Left ventricle myocardium inferior (tissue), 1 donor: ENCODE measurements around the gene HNRNPUL2. TPM values are rescaled to one million over a fixed set of nuclear protein-coding genes. Genes with fewer than 3 reads are reported as not detected.
"Not testable (repeated sequence)": the region's sequence is repeated elsewhere in the genome, so short reads cannot be mapped to it uniquely, and the experiment has no call there.

Source experiments
- DNase-seq: peaks from one replicate; pipeline ENCODE4 v3.0.0-alpha.2; 2020
- H3K27ac ChIP-seq: fragments of 200-600 bp; replicated peaks from 2 replicates; pipeline ENCODE4 v1.8.0; 2021
- H3K27me3 ChIP-seq: fragments of 200-600 bp; 2 replicates; pipeline ENCODE4 v1.8.0; 2021; ENCODE audit warnings: low read depth
- H3K36me3 ChIP-seq: fragments of 200-600 bp; 2 replicates; pipeline ENCODE4 v1.8.0; 2021
- H3K4me1 ChIP-seq: fragments of 200-600 bp; 2 replicates; pipeline ENCODE4 v1.8.0; 2021
- H3K4me3 ChIP-seq: fragments of 200-600 bp; 2 replicates; pipeline ENCODE4 v1.8.0; 2021; ENCODE audit warnings: mild to moderate bottlenecking, moderate library complexity
- H3K9me3 ChIP-seq: fragments of 200-600 bp; replicated peaks from 2 replicates; pipeline ENCODE4 v1.8.0; 2021
- CTCF ChIP-seq: fragments of 200-600 bp; IDR thresholded peaks from 2 replicates; pipeline ENCODE4 v1.8.0; 2021; ENCODE audit warnings: antibody characterized with exemption, mild to moderate bottlenecking, borderline replicate concordance
- intact Hi-C: fragments of 100-400 bp; cut with micrococcal nuclease; formaldehyde crosslinking; loops from one replicate; pipeline ENCODE4 v1.11.0; 2022
- total RNA-seq: library from RNA; stranded (reverse); fragmentation: NEBNext Ultra II Directional; extraction: Animal tissue kit (Norgen Biotek cat#: 25700); gene quantifications from one replicate; pipeline ENCODE4 v1.2.1, GENCODE V29; 2021
- donor health status: DM: no; HTN: yes; CAD: no; lungs with severe emphysema.

The HNRNPUL2 gene
- total RNA-seq, 1 donor from 2014 or later, result 37.6 TPM

GRCh38 chr11:62678770-62679696 is 48.2 kb downstream of the HNRNPUL2 start, which contains the start of gene UBXN1:
TSS of gene UBXN1 (minus strand) at chr11:62679073. CDS start at chr11:62678923, 150 bp downstream.
- peaks cover 41% of the 10 kb centered on the region for H3K36me3 ChIP-seq
- H3K27ac ChIP-seq, result peak within 1 kb of the TSS; percentile 95
- H3K4me1 ChIP-seq, result peaks cover 52% of the 10 kb centered on the region
- DNase-seq, result peak; percentile 93
- intact Hi-C loops, result no loop called here
- TF ChIP-seq CTCF, result no peak
- H3K9me3 ChIP-seq, result no peaks in the 10 kb centered on the region
- H3K4me3 ChIP-seq, result peak within 1 kb of the TSS; percentile 92
- H3K27me3 ChIP-seq, result no peaks in the 10 kb centered on the region

GRCh38 chr11:62678433-62678769 is 48.9 kb downstream of the HNRNPUL2 start:
- H3K4me3 ChIP-seq, result peak overlapping the region; percentile 92
- H3K36me3 ChIP-seq, result peaks cover 48% of the 10 kb centered on the region
- no peaks in the 10 kb centered on the region for H3K9me3 ChIP-seq
- H3K4me1 ChIP-seq, result peaks cover 56% of the 10 kb centered on the region
- intact Hi-C loops, result no loop called here
- peak overlapping the region; percentile 95 for H3K27ac ChIP-seq
- DNase-seq, result no peak
- no peak for TF ChIP-seq CTCF
- no peaks in the 10 kb centered on the region for H3K27me3 ChIP-seq

GRCh38 chr11:62677714-62678113 is 49.5 kb downstream of the HNRNPUL2 start:
- no peaks in the 10 kb centered on the region for H3K9me3 ChIP-seq
- TF ChIP-seq CTCF, result no peak
- H3K27ac ChIP-seq, result peak overlapping the region; percentile 95
- H3K36me3 ChIP-seq, result peaks cover 50% of the 10 kb centered on the region
- intact Hi-C loops, result no loop called here
- H3K4me3 ChIP-seq, result peak overlapping the region; percentile 92
- H3K27me3 ChIP-seq, result no peaks in the 10 kb centered on the region
- H3K4me1 ChIP-seq, result peaks cover 62% of the 10 kb centered on the region
- no peak for DNase-seq

GRCh38 chr11:62677156-62677555 is 50.1 kb downstream of the HNRNPUL2 start:
- H3K4me1 ChIP-seq, result peaks cover 68% of the 10 kb centered on the region
- H3K4me3 ChIP-seq, result peak overlapping the region; percentile 92
- intact Hi-C loops, result no loop called here
- TF ChIP-seq CTCF, result no peak
- DNase-seq, result no peak
- H3K27ac ChIP-seq, result no peak overlapping the region
- H3K36me3 ChIP-seq, result peaks cover 50% of the 10 kb centered on the region
- H3K27me3 ChIP-seq, result no peaks in the 10 kb centered on the region
- no peaks in the 10 kb centered on the region for H3K9me3 ChIP-seq

GRCh38 chr11:62676698-62677097 is 50.6 kb downstream of the HNRNPUL2 start:
- TF ChIP-seq CTCF, result no peak

GRCh38 chr11:62675415-62675814 is 51.8 kb downstream of the HNRNPUL2 start:
- not testable (repeated sequence) for DNase-seq

More at GRCh38 chr11:62676698-62677097, 50.6 kb downstream of the HNRNPUL2 start:
- no peaks in the 10 kb centered on the region for H3K27me3 ChIP-seq
- intact Hi-C loops, result no loop called here
- no peaks in the 10 kb centered on the region for H3K9me3 ChIP-seq
- DNase-seq, result no peak
- no peak overlapping the region for H3K4me3 ChIP-seq
- peaks cover 73% of the 10 kb centered on the region for H3K4me1 ChIP-seq
- peaks cover 50% of the 10 kb centered on the region for H3K36me3 ChIP-seq
- H3K27ac ChIP-seq, result no peak overlapping the region

More at GRCh38 chr11:62675415-62675814, 51.8 kb downstream of the HNRNPUL2 start:
- H3K27ac ChIP-seq, H3K27me3 ChIP-seq, H3K9me3 ChIP-seq, H3K4me3 ChIP-seq, intact Hi-C loops: not testable (repeated sequence)
- peaks cover 50% of the 10 kb centered on the region for H3K36me3 ChIP-seq
- H3K4me1 ChIP-seq, result peaks cover 75% of the 10 kb centered on the region
